Lower leg skin (tissue), 3 donors: Measurements from ENCODE around the gene ARL2BP.

Experiments used
- POLR2A ChIP-seq, 2 donors: fragments of 450-650 bp; IDR thresholded peaks; one replicate each; pipeline ENCODE4 v1.6.1; 2016 to 2017; ENCODE audit warnings: antibody characterized with exemption in 2 of 2, mild to moderate bottlenecking in 1 of 2, moderate library complexity in 1 of 2
- TF ChIP-seq, protein P1 (sequence below), 3 donors: fragments of 450-650 bp; IDR thresholded peaks; one replicate each; pipeline ENCODE4 v1.5.1; 2016; ENCODE audit warnings: antibody characterized with exemption in 3 of 3, mild to moderate bottlenecking in 3 of 3, moderate library complexity in 2 of 3

DNA sequence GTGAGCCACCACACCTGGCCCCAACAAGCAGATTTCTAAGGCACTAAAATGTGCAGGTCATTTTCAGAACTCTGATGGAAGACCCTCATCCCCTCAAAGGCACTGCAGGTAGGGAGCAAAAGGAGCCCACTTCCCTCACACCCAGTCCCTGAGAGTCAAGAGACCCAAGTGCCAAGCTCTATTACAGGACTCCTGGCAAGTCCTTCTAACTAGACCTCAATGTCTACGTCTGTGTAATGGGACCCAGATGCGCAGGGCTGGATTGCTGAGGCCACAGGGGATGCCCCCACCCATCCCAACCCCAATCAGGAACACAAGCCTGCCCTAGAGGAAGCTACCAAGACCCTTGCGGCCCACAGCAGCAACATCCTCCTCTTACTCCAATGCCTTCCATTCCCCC, 36.7 kb downstream of the ARL2BP start:
- TF ChIP-seq, protein P1, sequence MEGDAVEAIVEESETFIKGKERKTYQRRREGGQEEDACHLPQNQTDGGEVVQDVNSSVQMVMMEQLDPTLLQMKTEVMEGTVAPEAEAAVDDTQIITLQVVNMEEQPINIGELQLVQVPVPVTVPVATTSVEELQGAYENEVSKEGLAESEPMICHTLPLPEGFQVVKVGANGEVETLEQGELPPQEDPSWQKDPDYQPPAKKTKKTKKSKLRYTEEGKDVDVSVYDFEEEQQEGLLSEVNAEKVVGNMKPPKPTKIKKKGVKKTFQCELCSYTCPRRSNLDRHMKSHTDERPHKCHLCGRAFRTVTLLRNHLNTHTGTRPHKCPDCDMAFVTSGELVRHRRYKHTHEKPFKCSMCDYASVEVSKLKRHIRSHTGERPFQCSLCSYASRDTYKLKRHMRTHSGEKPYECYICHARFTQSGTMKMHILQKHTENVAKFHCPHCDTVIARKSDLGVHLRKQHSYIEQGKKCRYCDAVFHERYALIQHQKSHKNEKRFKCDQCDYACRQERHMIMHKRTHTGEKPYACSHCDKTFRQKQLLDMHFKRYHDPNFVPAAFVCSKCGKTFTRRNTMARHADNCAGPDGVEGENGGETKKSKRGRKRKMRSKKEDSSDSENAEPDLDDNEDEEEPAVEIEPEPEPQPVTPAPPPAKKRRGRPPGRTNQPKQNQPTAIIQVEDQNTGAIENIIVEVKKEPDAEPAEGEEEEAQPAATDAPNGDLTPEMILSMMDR (IDR thresholded peaks at IDR 0.05): no peak
- TF ChIP-seq POLR2A (IDR thresholded peaks at IDR 0.05): no peak
